GM20431 (cell line): ENCODE data around the gene GALP.
"Not testable (repeated sequence)": the region's sequence is repeated elsewhere in the genome, so short reads cannot be mapped to it uniquely, and the experiment has no call there.

ENCODE experiments used
- in situ Hi-C: fragments of 300-500 bp; cut with MseI, MboI; formaldehyde crosslinking; loops from one replicate; pipeline ENCODE4 v1.15.0; 2020; ENCODE audit warnings: low sequenced_read_pairs; ENCODE audit not compliant: unreplicated experiment

Gene GALP

GRCh38 chr19:56177564-56178243 lies 1.9 kb downstream of the GALP start:
- in situ Hi-C loops, result no loop called here

GRCh38 chr19:56189785-56190184 lies 14.0 kb downstream of the GALP start:
- in situ Hi-C loops, result no loop called here

GRCh38 chr19:56191115-56191514 lies 15.3 kb downstream of the GALP start:
- in situ Hi-C loops, result no loop called here

GRCh38 chr19:56191711-56192110 lies 15.9 kb downstream of the GALP start:
- in situ Hi-C loops, result no loop called here

- in situ Hi-C loops, result no loop called here
Measured at GRCh38 chr19:56193981-56194640, 18.3 kb downstream of the GALP start.

GRCh38 chr19:56197646-56198045 lies 21.8 kb downstream of the GALP start, which contains the start of gene ZSCAN5B:
Gene ZSCAN5B (minus strand): TSS chr19:56197783. CDS start chr19:56193052, 4,731 bp downstream.
- in situ Hi-C loops, result not testable (repeated sequence)

GRCh38 chr19:56199687-56200086 lies 23.9 kb downstream of the GALP start:
- in situ Hi-C loops, result no loop called here

GRCh38 chr19:56201973-56202372 lies 26.2 kb downstream of the GALP start, which contains the start of gene ZSCAN5C:
Gene ZSCAN5C (plus strand): TSS chr19:56202273. CDS start chr19:56205914, 3,641 bp downstream.
- in situ Hi-C loops, result no loop called here

GRCh38 chr19:56207581-56207980 lies 31.8 kb downstream of the GALP start:
- in situ Hi-C loops, result not testable (repeated sequence)

- in situ Hi-C loops, result no loop called here
Measured at GRCh38 chr19:56209091-56209490, 33.3 kb downstream of the GALP start.

- in situ Hi-C loops, result not testable (repeated sequence)
Measured at GRCh38 chr19:56210036-56210435, 34.2 kb downstream of the GALP start.

GRCh38 chr19:56211718-56212117 lies 35.9 kb downstream of the GALP start:
- in situ Hi-C loops, result no loop called here

- in situ Hi-C loops, result no loop called here
Measured at GRCh38 chr19:56217039-56217949, 41.5 kb downstream of the GALP start.

- in situ Hi-C loops, result no loop called here
Measured at GRCh38 chr19:56218961-56219360, 43.2 kb downstream of the GALP start.

- in situ Hi-C loops, result not testable (repeated sequence)
Measured at GRCh38 chr19:56221442-56221841, 45.6 kb downstream of the GALP start.

GRCh38 chr19:56221851-56222250 lies 46.0 kb downstream of the GALP start:
- in situ Hi-C loops, result no loop called here

GRCh38 chr19:56222901-56223300 lies 47.1 kb downstream of the GALP start:
- in situ Hi-C loops, result no loop called here

- in situ Hi-C loops, result no loop called here
Measured at GRCh38 chr19:56223481-56223880, 47.7 kb downstream of the GALP start.
